Mesenteric fat pad (tissue), 1 donor: ENCODE data around the gene COL16A1. TPM values are rescaled to one million over a fixed set of nuclear protein-coding genes. Genes with fewer than 3 reads are reported as not detected.
A peak's percentile ranks its signal among the peaks of the same experiment; 100 is the strongest.

Experiments used
- DNase-seq: peaks from one replicate; pipeline ENCODE4 v3.0.0-alpha.2; 2020; ENCODE audit warnings: low spot score
- long read RNA-seq: library from polyadenylated mRNA; unstranded; transcript quantifications from one replicate; pipeline ENCODE4 v2.0.0, GENCODE V29; 2020
- total RNA-seq: library from RNA; stranded (reverse); fragmentation: NEBNext Ultra II Directional; extraction: Animal tissue kit (Norgen Biotek cat#: 25700); gene quantifications from one replicate; pipeline ENCODE4 v1.2.1, GENCODE V29; 2021
- donor health status: DM: yes; HTN: yes; CAD: no.

COL16A1 gene
- 38.9 TPM for total RNA-seq
- long read RNA-seq, full-length matches to known transcripts = 1 of 25 reads
- long read RNA-seq, partial matches to known transcripts = 15 of 25 reads
- long read RNA-seq, other reads (novel, unspliced or antisense) = 9 of 25 reads

DNA sequence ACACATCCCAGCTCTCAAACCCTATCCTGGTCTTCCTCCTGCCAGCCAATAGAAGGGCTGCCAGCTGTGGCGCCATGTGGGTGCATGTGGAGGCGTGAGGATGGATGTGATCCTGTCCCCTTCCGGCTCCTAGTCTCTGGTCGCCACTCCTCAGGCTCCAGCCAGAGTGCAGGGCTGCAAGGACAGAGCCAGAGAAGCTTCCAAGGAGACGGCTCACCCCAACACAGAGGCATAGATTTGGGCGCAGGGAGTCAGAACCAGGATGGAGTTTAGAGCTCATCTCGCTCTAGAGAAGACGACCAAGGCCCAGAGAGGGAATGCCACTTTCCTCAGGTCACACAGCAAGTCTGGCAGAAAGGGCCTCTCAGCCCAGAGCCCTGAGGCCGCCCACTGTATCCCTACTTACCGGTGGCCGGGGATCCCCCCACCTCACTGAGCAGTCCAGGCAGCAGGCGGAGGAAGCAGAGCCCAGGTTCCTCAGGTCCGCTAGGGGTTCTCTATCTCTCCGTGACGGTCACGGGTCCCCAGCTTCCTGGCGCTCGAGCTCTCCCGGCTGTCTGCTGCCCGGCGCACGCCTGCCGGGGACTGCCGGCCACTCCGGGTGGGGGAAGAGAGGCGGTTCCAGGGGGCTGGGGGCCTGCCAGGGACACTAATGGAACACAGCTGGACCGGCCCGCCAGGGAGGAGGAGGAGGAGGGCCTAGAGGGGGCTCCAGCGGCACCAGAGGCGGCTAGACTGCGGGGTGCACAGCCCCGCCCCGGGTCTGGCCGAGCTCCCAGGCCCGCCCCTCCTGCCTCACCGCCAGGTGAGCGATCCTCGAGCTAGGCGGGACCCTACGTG is at the start of gene COL16A1:
Gene COL16A1 (minus strand): TSS at position 587 of the 840 bp plus-strand sequence. CDS start 1,824 bp downstream, outside the sequence.
- peak; percentile 93 for DNase-seq

DNA sequence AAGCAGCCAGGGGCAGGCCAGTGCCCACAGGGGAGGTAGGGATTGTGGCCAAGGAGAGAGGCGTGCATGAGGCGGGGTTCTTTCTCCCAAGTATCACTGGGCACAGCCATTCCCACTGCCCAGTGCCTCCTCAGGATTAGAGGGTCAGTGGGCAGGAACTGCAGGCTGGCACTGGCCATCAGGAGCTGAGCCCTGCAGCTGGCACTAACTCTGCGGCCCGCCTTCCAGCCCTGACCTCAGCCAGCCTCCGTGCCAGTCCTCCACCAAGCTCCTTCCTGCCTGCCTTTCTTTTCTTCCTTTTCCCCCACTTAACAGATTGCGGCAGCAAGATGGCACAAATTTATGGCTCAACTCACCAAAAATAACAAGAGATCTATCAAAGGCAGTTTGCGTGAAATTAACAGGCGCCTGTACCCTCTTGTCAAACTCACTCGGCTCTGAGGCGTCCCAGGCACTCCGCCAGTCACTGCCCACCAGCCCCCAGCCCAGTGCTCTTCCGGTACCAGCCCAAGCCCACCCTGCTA is 49.2 kb upstream of the COL16A1 start:
- no peak for DNase-seq

DNA sequence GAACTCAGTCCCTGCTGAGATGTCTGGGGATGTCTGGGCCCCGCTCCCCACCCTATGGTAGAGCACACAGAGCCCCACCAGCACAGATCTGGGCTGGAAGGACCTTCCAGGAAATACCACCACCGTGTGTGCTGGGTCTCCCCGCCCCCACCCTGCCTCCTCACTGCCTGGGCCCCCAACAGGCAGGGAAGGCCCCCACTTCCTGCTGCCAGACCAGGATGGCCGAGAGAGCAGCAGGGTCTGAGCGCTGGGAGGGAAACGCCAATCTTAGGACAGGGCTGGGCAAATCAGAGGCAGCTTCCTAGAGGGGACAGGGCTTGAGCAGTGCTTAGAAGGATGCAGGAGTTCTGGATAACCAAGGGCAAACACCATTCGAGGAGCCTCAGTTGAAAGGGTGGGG is 48.4 kb upstream of the COL16A1 start:
- DNase-seq = no peak

DNA sequence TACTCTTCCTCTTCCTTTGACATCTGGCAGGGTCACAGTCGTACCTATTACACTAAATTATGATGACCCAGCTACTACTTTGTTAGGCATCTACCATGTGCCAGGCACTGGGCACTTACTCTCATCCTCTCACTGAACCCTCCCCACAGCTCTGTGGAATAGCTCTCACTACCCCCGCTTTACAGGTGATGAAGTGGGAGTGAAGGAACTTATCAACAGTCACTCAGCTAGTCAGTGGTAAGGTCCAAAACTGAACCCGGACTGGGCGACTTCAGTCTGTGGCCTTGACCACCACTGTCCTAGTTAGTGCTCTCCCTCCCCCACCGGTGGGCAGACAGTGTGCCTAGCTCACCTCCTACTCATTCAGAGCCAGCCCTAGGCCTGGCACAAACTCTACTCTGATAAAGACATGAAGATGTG is 48.0 kb upstream of the COL16A1 start:
- DNase-seq = no peak

DNA sequence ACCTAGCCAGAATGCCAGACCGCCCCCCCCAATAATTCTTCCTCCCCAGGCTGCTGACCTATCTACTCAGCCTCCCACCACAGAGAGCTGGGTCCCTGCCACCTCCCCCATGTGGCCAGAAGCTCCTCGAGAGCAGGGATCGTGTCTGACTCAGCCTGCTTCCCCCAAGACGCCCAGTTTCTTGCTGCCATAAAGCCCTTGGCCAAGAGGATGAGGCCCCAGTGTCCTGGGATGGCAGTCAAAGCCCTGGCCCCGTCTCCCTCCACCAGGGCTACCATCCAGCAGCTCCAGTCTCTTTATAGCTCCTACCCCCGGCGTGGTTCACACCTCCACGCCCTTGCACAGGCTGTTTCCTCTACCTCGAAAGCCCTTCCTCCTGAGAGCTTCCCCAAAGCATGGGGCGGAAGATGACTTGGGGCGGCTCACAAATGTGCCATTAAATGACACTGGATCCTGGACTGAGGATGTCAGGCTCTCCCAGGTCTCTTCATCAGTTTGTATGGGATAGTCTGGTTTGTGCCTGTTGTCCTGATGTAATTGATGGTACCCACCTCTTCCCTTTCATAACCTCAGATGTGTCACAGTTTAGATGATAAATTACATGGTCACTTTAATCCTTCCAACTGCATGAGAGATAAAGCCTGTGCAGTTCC is 47.2 kb upstream of the COL16A1 start:
- no peak for DNase-seq

DNA sequence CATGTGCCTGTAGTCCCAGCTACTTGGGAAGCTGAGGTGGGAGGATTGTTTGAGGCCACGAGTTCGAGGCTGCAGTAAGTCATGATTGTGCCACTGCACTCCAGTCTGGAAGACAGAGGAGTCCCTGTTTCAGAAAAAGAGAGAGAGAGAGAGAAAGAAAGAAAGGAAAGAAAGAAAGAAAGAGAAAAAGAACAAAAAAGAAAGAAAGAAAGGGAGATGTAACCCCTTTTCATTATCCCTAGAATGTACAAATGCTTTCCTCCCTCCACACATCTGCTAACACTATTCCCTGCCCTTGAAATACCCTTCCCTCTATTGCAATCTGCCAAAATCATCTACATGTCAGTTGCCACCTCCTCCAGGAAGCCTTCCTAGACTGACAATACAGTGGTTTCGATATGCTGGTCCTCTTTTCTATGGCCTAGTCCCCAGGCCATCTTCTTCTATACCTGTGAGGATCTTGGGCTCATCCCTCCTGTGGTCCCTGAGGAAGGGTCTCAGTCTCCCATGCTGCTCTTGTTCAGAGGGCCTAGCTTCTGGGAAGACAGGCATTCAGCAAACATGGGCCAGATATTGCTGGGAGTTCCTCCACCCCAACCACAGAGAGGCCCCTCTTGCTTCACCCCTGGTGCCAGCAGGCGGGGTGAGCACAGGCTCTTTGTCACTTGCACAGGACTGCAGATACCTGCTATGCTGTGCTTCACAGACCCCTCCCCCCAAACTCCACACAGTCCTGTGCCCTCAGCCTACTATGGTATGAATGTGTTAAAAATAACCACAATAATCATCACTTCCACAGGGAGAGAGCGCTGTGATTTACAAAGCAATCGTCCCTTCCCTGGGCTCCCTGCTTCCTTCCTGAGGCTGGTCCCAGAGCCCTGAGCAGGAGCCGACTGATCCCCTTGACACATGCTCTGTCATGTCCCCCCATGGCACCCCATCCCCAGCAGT is 46.2 kb upstream of the COL16A1 start:
- no peak for DNase-seq

DNA sequence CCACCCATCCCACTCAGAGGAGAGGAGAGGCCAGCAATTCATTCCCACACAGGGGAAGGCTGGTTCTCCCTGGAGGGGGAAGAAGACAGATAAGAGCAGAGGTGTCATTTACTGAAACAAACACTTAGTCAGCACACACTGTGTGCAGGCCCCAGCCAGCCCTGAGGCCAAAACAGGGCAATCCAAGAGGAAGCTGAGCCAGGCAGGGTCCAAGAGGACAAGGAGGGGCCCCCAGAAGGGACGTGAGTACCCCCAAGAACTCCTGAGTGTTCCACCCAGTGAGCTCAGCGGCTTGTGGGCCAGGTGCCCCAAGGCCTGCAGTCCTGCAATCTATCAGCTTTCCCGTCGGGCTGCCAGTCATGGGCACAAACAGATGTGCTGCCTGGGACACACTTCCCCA is 44.5 kb upstream of the COL16A1 start:
- no peak for DNase-seq

DNA sequence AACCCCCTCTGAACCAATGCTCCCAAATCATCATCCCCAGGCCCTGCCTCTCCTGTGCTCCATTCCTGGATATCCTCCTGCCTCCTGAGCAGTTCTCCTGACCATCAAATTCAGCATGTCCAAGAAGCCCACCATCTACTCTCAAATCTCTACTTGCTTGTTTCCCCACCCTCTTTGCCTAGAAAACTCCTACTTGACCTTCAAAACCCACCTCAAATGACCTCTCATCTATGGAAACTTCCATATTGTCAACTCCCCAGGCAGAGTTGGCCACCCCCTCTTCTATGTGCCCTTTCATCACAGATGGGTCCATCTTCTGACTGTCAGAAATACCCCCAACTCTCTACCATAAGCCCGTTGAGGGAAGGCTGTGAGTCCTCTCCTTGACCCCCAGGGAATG is 43.5 kb upstream of the COL16A1 start:
- no peak for DNase-seq

DNA sequence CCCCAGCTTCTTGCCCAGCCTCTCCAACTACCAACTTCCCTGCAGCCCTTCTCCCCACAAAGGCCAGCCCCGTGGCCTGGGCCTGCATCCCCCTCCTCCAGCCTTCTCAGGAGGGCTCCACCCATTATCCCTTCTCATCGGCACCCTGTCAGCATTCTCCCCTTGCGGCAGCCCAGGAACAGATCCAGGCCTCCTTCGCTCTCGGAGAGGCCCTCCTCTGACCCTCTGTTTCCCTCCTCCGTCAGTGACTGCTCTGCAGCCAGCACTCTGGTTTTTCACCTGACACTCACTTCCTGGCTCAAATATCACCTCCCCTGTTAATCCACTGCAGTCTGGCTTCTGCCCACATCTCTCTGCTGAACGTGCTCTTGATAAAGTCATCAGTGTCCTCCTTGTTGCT is 42.9 kb upstream of the COL16A1 start:
- no peak for DNase-seq

DNA sequence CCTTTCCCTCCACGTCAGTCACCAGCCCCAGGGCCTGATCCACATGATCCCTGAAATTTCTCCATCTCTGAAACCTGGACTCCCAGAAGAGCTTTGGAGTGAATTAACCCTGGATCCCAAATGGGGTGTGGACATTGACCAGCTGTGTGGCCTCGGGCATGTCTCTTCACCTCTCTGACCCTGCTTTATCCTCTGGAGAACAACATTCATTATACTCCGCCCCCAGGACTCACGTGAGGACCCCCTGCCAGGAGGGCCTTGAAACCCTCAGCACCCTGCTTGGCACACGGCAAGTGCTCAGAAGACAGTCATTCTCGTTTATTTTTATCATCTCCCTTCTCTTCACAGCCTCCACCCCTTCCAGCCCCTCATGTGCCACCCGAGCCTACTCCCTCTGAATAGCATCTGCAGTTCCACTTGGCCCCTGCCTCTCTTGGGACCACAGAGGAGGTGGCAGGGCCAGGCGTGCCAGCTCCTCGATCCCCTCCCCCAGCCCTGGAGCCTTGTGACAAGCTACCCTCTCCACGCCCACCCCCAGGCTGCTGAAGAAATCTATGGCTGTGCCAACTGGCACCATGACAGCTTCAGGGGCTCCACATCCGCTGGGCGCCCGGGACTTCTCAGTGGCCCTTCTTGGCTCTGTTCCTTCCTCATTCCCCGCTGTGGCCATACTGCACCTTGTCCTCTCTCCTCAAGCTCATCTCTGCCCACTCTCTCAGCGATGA is 42.3 kb upstream of the COL16A1 start:
- DNase-seq = no peak

DNA sequence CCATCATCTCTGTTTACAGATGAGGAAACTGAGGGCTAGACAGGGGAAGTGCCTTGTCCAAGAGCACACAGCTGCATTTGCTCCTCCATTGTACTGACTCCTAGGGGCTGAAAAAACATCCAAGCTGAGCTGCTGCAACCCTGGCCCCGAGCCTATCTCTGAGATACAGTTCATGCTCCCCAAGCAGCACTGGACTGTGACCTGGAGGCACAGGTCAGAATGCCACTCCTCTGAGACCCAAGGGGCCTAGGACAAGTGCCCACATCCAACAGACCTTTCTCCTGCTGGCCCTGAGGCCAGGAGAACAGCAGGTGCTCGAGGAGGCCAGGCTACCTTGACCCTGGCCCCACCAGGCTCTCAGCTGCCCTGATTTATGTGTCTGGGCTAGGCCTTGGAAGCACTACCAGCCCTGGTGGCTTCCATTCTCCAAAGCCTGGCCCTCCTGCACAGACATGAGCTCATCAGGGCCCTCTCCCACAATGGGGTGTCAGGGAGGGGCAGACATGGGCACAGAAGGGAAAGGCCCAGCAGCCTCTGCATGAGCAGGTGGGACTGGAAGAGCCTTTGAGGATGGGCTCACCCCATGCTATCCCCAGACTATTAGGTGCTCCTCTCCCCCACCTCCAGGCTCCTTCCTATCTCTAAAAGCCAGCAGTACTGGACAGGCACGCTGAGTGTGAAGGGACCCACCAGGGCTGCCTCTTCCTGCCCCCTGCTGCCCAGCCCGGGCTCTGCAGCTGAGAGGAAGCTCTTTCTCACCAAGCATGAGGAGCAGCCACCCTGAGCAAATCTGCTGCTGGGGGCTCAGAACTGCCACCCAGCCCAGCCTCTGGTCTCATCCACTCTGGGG is 41.5 kb upstream of the COL16A1 start:
- no peak for DNase-seq

DNA sequence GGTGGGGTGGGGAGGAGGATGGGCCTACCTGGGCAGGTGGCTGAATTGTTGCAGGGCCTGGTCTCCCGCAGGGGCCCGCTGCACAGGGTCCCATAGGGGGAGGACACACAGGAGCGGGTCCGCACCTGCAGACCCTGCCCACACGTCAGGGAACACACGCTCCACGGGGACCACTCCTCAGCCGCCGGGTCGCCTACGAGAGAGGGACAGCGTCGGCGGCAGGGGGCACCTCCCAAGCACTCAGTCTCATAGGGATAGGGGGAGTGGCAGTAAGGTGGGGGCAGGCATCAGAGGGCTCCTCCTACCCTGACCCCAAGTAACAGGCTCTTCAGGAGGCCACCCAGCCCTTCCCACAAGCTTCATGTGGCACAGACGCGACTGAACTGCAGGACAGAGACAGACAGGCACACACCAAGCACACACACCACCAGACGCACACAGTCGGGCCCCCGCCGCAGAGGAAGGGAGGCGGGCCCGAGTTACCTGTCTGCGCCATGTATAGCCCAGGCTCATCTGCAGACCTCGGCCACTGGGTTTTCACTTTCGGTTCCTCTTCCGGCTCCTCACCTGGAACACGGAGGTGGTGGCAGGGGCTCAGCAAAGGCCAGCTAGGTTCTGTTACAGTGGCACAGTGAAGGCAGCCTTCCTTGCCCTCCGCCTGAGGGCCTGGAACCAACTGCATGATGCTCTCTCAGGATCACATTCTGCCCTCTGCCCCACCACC is 40.5 kb upstream of the COL16A1 start:
- DNase-seq = no peak

DNA sequence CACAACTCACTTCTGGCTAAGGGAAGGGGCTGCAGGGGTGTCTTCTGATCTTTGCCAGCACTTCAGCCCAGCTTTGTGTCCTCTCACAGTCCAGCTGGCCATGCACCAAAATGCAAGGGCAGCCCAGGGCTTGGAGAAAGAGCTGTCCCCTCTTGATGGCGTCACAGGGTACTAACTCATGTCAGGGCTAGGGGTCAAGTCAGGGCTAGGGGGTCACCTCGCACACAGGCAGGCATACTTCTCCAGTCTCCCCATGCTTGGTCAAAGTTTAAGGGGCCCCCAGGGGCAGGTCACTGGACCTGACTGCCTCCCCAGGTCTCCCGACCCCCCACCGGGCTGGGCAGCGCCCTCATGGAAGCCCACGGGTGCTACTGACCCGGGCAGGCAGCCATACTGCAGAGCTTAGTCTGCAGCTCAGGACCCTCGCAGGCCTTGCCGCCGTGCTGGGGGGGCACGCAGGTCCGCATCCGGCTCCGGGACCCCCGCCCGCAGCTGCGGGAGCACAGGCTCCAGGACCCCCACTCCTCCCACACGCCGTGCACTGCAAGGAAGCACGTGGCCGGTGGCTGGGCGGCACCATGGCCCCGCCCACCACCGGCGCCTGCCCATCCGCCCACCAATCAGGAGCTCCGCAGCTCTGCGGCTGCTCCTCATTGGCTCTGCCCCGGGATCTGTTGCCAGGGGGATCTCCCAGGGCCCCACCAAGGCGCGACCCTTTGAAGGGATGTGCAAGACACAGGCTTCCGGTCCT is 38.8 kb upstream of the COL16A1 start:
- DNase-seq = no peak

DNA sequence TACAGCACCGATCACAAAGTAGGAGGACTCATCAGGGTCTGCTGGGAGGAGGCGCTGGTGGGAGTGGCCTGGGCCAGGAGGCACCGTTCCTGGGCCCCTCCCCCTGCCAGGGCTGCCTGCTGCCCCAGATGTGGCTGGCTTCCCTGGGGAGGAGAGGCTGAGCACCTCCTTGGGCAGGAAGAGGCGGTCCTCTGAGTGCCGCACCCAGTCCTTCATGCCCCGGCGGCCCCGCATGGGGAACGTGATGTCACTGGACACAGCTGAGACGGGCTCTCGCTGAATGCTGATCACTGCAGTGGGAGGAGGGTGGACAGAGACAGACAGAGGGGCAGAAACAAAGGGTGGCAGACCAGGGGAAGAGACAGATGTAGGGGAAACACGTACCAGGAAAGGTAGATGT is 35.5 kb upstream of the COL16A1 start:
- DNase-seq = no peak

DNA sequence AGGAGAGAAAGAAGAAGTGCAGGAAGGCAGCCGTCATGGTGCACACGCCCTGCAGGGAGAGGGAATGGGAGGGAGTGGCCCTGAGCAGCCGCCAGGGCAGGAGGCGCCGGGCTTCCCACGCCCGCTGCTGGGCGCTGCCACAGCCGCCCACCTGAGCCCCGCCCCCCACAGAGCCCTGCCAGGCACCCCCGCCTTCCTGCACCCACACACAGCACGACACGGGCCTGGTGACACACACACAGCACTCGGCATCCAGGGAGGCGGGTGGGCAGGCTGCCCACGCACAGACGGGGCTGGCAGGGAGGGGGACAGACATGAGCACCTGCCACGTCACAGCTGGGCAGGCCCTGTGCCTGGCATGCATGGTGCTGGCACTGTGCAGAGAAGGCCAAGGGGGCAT is 32.9 kb upstream of the COL16A1 start:
- no peak for DNase-seq

DNA sequence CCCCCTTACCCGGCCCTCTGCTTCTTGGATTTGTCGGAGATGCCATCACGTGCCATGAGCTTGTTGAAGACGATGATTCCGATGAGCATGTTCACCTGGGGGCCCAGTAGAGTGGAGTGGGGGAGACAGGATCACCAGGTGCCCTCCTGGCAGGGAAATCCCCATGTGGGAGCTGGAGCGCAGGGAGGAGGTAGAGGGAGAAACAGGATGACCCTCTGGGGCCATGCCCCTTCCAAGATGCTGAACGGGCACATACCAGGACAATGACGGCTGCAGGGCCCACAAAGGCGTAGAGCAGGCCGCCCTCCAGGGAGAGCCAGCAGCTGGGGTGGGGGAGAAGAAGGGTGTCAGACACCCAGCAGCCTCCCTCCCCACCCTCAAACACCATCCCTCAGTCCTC is 31.8 kb upstream of the COL16A1 start:
- no peak for DNase-seq

DNA sequence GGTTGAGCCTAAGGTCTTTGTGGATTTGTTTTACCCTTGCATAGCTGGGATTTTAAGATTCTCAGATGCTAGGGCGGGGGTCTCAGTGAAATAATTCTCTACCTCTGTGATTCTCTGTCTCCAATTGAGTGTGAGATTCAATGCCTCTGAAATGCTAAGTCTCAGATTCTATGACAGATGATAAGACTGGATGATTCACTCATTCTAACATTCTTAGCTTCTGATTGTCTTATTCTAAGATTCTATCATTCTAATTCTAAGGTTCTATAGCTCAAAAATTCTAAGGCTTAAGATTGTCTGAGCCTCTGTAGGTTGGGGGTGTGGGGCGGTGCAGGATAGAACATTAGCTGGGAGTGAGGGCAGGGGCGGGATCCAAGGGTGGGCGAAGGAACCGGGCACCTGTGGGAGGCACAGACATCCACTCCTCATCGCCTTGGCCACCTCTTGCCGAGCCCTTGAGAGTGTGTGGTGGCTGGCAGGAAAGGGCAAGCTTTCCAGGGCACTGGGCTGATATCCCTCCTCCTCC is 30.8 kb upstream of the COL16A1 start:
- no peak for DNase-seq
